Effector memory CD8-positive, alpha-beta T cell (primary cell): ENCODE results near the gene KRT13.

Experiments used
- ATAC-seq: fragments of 150-1000 bp; cut with Tn5 transposase; replicated peaks from 2 replicates; pipeline ENCODE4 v1.10.0; 2021; ENCODE audit warnings: mild to moderate bottlenecking, moderate library complexity
- DNase-seq, 3 experiments: peaks; one replicate each; pipeline ENCODE4 v3.0.0; 2021
- H3K27ac Mint-ChIP-seq, 2 donors: one replicate each; pipeline ENCODE4 v1.8.0; 2022; ENCODE audit warnings: mild to moderate bottlenecking in 2 of 2, mixed read lengths in 2 of 2, moderate library complexity in 2 of 2
- H3K27me3 Mint-ChIP-seq, 2 donors: one replicate each; pipeline ENCODE4 v1.8.0; 2022; ENCODE audit warnings: mixed read lengths in 2 of 2
- H3K36me3 Mint-ChIP-seq: one replicate; pipeline ENCODE4 v1.8.0; 2022; ENCODE audit warnings: mild to moderate bottlenecking, moderate library complexity, mixed read lengths; ENCODE audit not compliant: insufficient read depth
- H3K4me1 Mint-ChIP-seq, 2 donors: one replicate each; pipeline ENCODE4 v1.8.0; 2022; ENCODE audit warnings: low read depth in 2 of 2, mixed read lengths in 2 of 2
- H3K4me3 Mint-ChIP-seq, 2 donors: one replicate each; pipeline ENCODE4 v1.8.0; 2022; ENCODE audit warnings: mild to moderate bottlenecking in 2 of 2, mixed read lengths in 2 of 2, moderate library complexity in 2 of 2
- H3K9me3 Mint-ChIP-seq, 2 donors: one replicate each; pipeline ENCODE4 v1.8.0; 2022; ENCODE audit warnings: mixed read lengths in 2 of 2

Gene KRT13

DNA sequence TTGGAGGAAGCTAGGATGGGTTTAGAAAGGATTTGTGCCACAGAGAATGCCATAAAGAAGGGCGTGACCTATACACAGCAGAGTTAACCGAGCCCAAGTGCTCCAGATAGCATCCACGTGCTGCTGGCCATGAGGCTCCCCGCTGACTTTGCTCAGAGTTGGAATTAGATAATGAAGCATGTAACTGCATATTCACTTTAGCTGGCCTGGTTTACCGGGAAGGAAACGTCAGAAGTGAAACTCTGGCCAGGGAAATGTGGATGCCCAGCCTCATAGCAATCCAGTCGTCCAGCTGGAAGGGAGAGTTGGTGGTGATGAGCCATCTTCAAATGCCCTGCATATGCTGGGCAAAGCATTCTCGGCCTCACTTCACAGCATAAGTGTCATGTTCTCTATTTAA lies 30.5 kb downstream of the KRT13 start:
- H3K27ac Mint-ChIP-seq = peak overlapping the region in 1 of 2 donors; percentile 16
- H3K9me3 Mint-ChIP-seq = no peaks in the 10 kb centered on the region
- peaks cover 0 to 12% of the 10 kb centered on the region in 2 donors for H3K27me3 Mint-ChIP-seq
- H3K4me3 Mint-ChIP-seq = no peak overlapping the region
- no peaks in the 10 kb centered on the region for H3K4me1 Mint-ChIP-seq
- H3K36me3 Mint-ChIP-seq = no peaks in the 10 kb centered on the region
- DNase-seq (no peak), ATAC-seq (no peak)

DNA sequence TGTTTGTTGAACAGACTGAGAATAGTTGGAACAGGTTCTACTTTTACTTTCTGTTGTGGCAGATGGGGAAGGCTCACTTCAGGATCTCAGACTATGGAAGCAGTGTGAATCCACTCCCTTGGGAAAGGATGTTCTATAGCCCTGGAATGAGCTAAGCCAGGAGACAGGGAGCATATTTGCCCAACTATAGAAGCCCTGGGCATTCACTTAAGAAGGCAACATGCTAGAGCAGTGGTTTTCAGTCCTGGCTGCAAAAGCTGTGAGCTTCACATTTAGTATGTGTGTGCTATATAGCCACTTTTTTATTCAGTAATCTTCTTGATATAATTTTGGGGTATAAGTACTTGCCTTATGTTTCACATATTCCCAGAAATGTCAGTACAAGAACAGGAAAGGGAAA lies 37.1 kb downstream of the KRT13 start:
- Mint-ChIP-seq H3K27me3 (peaks cover 34 to 36% of the 10 kb centered on the region in 2 donors), H3K4me3 (no peak overlapping the region), H3K4me1 (no peaks in the 10 kb centered on the region), H3K9me3 (no peaks in the 10 kb centered on the region), H3K36me3 (no peaks in the 10 kb centered on the region), H3K27ac (no peak overlapping the region)
- DNase-seq = no peak
- no peak for ATAC-seq

DNA sequence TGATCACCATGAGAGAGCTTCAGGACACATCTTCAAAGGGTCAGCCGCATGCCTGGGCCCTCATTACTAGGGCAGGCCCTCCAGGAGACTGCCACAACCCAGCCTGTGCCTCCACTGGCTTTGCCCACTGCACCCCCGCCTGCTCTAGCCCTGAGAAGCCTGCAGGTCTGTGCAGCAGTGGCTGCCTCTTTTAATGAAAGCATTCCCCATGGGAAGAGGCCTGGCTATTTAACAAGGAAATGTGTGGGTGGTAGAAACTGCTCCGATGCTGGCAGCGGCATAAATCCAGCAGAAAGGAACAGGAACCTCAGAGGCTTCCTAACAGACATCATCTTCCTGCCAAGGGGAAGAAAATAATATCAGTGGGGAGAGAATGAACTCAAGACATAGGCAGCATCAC lies 37.9 kb downstream of the KRT13 start:
- ATAC-seq = no peak
- no peak overlapping the region for H3K4me3 Mint-ChIP-seq

DNA sequence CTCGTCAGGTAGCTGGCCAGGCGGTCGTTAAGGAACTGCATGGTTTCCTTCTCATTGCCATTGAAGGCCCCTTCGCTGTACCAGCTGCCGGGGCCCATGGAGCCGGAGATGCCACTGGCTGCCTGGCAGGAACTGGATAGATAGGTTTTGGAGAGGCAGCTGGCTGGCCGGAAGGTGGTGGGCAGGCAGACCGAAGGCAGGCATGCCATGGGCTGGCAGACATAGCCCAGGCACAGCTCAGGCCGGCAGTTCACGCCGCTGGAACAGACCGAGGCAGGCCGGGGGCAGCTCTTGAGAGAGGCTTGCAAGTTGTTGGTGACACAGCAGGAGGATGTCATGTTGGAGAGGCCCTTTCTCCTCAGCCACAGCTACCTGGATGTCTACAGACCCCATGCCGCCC lies 38.4 kb downstream of the KRT13 start, which contains the start of gene KRT32:
Gene KRT32 (minus strand): TSS at position 399 of the 400 bp plus-strand sequence. CDS start 61 bp downstream, at position 338.
- no peaks in the 10 kb centered on the region for H3K36me3 Mint-ChIP-seq
- no peak for ATAC-seq
- H3K4me3 Mint-ChIP-seq = no peak within 1 kb of the TSS
- peaks cover 34 to 50% of the 10 kb centered on the region in 2 donors for H3K27me3 Mint-ChIP-seq
- H3K9me3 Mint-ChIP-seq = no peaks in the 10 kb centered on the region
- H3K27ac Mint-ChIP-seq = no peak within 1 kb of the TSS
- DNase-seq = no peak
- no peaks in the 10 kb centered on the region for H3K4me1 Mint-ChIP-seq

More for the DNA sequence above, 37.9 kb downstream of the KRT13 start:
- DNase-seq = no peak
- Mint-ChIP-seq H3K27ac (no peak overlapping the region), H3K36me3 (no peaks in the 10 kb centered on the region), H3K27me3 (peaks cover 29 to 44% of the 10 kb centered on the region in 2 donors), H3K9me3 (no peaks in the 10 kb centered on the region), H3K4me1 (no peaks in the 10 kb centered on the region)

DNA sequence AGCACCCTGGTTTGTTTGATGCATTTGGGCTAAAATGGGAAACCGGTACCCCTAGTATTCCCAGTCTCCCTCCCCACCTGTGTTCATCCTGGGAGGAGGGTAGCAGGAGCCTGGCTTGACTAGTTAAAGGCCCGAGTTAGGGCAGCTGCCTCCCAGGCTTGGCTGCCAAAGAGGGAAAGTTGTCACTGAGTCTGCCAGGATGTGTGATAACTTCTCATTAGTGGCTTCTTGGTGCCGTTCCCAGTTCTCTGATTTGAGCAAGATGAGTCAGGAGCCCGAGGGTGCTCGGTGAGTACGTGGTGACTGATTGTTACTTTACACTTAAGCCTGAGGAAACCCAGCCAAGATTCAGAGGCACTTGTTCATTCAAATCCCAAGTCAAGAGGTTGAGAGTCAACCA lies 40.7 kb downstream of the KRT13 start:
- no peak overlapping the region for H3K4me3 Mint-ChIP-seq

DNA sequence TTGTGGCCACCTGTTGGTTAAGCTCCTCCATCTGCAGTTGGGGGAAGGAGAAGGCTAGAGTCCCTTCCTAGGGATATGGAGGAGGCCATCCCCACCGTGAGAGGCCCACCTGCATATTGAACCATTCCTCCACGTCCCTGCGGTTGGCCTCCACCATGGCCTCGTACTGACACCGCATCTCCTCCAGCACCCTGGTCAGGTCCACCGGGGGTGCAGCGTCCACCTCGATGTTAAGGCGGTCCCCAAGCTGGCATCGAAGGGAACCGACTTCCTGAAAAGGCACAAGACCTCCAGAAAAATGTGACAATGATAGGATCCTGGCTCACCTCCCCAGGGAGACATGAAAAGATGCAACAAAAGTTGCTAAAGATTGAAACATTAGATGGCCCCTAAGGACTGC lies 41.2 kb downstream of the KRT13 start:
- no peak for ATAC-seq
- Mint-ChIP-seq H3K4me3 (no peak overlapping the region), H3K27ac (no peak overlapping the region), H3K9me3 (no peaks in the 10 kb centered on the region), H3K4me1 (no peaks in the 10 kb centered on the region), H3K27me3 (peaks cover 32 to 73% of the 10 kb centered on the region in 2 donors), H3K36me3 (no peaks in the 10 kb centered on the region)
- no peak for DNase-seq

More for the DNA sequence above, 40.7 kb downstream of the KRT13 start:
- Mint-ChIP-seq H3K27me3 (peaks cover 29 to 71% of the 10 kb centered on the region in 2 donors), H3K4me1 (no peaks in the 10 kb centered on the region), H3K36me3 (no peaks in the 10 kb centered on the region), H3K9me3 (no peaks in the 10 kb centered on the region), H3K27ac (no peak overlapping the region)
- DNase-seq (no peak), ATAC-seq (no peak)

DNA sequence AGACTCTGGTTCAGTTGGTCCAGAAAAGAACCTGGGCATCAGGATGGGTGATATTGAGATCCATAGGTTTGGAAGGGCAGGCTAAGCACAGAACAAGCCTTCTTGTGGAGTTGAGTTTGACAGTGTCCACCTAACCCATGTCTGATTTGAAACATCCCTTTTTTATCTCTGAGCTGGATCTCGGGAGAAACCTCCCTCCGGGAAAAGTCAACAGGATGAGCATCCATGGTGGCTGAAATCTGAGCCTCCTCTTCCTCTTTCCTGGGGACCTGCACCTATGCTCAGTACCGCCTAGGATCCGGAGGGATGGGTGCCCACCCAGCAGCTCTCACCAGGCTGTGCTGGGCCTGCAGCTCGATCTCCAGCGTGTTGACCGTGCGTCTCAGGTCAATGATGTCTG lies 41.7 kb downstream of the KRT13 start:
- Mint-ChIP-seq H3K4me3 (no peak overlapping the region), H3K4me1 (no peaks in the 10 kb centered on the region), H3K36me3 (no peaks in the 10 kb centered on the region), H3K27me3 (peaks cover 32 to 75% of the 10 kb centered on the region in 2 donors), H3K9me3 (no peaks in the 10 kb centered on the region), H3K27ac (no peak overlapping the region)
- ATAC-seq = no peak
- DNase-seq = no peak

DNA sequence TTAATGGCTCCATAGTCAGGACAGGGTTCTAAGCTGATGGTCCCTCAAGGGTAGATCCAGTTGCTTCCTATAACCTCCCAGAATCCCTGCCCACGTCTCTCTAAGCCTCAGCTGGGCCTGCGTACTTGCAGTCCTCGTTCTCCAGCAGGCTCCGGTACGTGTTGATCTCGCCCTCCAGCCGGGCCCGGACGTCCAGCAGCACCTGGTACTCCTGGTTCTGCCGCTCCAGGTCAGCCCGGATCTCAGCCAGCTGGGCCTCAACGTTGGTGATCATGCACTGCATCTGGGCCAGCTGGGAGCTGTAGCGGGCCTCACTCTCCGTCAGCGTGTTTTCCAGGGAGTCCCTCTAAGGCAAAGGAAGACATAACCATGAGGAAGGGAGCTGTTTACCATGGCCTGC lies 42.7 kb downstream of the KRT13 start:
- Mint-ChIP-seq H3K4me1 (no peaks in the 10 kb centered on the region), H3K27ac (no peak overlapping the region), H3K4me3 (no peak overlapping the region), H3K27me3 (peaks cover 22 to 79% of the 10 kb centered on the region in 2 donors), H3K9me3 (no peaks in the 10 kb centered on the region), H3K36me3 (no peaks in the 10 kb centered on the region)
- ATAC-seq (no peak), DNase-seq (no peak)

DNA sequence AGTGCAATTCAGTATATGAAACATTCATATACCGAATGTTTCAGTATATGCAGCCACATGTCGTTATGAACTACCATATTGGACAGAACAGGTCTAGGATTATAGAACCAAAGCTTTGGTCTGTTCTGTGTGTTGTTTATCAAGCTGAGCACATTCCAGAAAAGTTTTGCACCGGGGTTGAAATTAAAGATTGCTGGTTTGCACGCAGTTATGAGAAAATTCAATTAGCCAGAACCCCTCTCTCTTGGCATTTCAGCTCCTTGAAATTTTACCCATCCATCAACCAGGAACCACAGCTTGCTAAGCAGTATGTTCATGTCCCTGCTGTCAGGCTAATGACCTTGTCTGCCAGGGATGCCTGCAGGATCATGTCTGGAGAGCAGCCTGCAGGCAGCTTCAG lies 47.7 kb downstream of the KRT13 start:
- H3K36me3 Mint-ChIP-seq = no peaks in the 10 kb centered on the region
- no peak overlapping the region for H3K4me3 Mint-ChIP-seq
- H3K9me3 Mint-ChIP-seq = no peaks in the 10 kb centered on the region
- H3K27ac Mint-ChIP-seq = no peak overlapping the region
- no peaks in the 10 kb centered on the region for H3K4me1 Mint-ChIP-seq
- peaks cover 10 to 48% of the 10 kb centered on the region in 2 donors for H3K27me3 Mint-ChIP-seq
- DNase-seq (no peak), ATAC-seq (no peak)

DNA sequence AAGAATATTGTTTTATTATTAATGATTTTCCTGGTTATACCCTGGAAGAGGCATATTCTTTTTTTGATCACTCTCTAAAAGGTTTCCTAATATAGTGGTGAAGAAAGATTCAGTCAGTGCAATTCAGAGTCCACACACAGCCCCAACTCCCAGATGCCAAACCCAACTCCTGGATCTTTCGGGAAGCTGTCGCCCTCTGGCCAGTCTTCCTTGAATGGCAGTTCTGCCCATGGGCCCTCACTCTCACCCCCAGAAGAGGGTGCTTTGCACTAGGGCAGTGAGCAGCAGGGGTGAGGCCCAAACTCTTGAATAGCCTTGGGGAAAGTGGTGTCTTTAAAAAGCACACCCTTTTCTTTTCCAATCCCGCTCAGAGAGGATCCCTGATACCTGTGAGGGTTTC lies 49.2 kb downstream of the KRT13 start:
- Mint-ChIP-seq H3K4me1 (no peaks in the 10 kb centered on the region), H3K27me3 (peaks cover 10 to 50% of the 10 kb centered on the region in 2 donors), H3K9me3 (no peaks in the 10 kb centered on the region), H3K4me3 (no peak overlapping the region), H3K27ac (no peak overlapping the region), H3K36me3 (no peaks in the 10 kb centered on the region)
- no peak for DNase-seq
- ATAC-seq = no peak

DNA sequence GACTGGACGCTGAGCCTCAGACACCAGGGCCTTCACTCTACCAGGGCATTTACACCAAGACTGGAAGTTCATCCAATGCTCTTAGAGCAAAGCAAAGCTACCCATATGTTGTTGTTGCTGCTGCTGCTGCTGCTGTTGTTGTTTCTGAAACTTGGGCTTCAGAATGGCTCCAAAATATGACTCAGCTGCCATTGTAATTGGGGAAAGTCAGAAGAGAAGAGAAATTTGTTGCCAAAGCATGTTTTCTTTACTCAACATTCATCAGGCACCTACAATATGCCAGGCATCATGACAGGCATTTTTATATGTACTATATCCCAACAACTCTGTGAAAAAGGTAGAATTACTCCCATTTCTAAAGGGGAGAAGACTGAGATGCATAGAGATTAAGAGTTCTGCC lies 50.2 kb downstream of the KRT13 start:
- Mint-ChIP-seq H3K9me3 (no peaks in the 10 kb centered on the region), H3K27ac (no peak overlapping the region), H3K4me3 (no peak overlapping the region), H3K27me3 (peaks cover 14 to 50% of the 10 kb centered on the region in 2 donors), H3K4me1 (no peaks in the 10 kb centered on the region), H3K36me3 (no peaks in the 10 kb centered on the region)
- no peak for ATAC-seq
- DNase-seq = no peak

DNA sequence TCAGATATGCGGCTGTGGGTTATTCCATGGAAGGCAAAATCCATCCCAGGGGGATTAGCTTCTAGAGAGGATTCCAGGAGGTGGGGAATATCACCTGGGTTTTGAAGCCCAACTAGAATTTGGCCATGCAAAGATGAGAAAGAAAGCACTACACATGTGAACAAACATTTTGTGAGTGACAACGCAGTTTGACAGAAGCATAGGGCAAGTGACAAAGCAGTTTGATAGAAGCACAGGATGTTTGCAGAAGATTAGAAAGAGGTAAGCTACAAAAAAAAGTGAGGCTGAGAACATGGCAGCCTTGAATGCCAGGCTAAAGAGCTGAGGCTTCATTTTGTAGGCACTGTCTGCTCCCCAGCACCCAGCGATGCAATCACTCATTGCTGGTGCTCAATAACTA lies 52.3 kb downstream of the KRT13 start:
- no peaks in the 10 kb centered on the region for H3K4me1 Mint-ChIP-seq
- DNase-seq (no peak), ATAC-seq (no peak)
- H3K27ac Mint-ChIP-seq = no peak overlapping the region
- H3K9me3 Mint-ChIP-seq = no peaks in the 10 kb centered on the region
- H3K36me3 Mint-ChIP-seq = peaks cover 4% of the 10 kb centered on the region
- peaks cover 18 to 52% of the 10 kb centered on the region in 2 donors for H3K27me3 Mint-ChIP-seq
- no peak overlapping the region for H3K4me3 Mint-ChIP-seq

DNA sequence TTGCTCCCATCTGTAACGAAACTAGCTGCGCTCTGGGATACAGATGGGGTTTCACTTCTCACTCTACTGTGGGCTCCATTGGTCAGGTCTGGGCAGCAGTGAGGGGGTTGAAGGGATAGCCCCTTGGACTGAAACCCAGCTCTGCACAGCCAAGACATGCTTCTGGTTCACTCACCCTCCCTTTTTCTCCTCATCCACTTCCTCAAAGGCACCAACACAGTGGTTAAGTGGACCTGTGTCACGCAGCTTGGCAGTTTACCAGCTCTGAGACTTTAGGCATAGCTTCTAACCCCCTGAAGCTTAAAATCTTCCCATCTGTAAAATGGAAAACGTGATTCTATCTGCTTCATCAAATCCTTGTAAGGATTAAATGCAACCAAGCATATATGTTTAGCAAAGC lies 53.1 kb downstream of the KRT13 start:
- H3K27me3 Mint-ChIP-seq = peaks cover 18 to 50% of the 10 kb centered on the region in 2 donors
- H3K27ac Mint-ChIP-seq = no peak overlapping the region
- no peaks in the 10 kb centered on the region for H3K9me3 Mint-ChIP-seq
- peaks cover 4% of the 10 kb centered on the region for H3K36me3 Mint-ChIP-seq
- no peaks in the 10 kb centered on the region for H3K4me1 Mint-ChIP-seq
- H3K4me3 Mint-ChIP-seq = no peak overlapping the region
- no peak for DNase-seq
- ATAC-seq = no peak

DNA sequence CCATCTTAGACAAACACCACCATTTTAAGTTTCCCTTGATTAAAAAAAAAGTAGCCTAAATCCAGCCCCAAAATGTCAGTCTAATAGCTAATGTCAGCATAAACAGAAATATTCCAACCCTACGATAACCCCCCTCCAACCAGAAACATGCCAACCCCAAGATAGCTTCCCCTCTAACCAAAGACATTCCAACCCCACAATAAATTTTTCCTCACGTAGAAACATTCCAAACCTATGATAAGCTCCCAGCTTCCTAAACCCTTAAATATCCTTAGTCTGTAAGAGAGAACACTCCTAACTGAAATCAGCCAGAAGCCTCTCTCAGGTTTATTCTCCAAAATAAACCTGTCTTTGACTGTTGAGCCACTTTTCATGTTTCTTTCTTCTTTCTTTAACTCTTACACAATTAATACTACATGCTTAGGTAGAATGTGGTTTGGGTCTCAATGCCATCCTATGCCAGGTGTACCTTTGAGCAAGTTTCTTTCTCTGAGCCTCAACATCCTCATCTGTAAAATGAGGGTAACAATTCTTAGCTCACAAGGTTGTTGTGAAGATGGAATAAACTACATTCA lies 54.2 kb downstream of the KRT13 start:
- no peak overlapping the region for H3K27ac Mint-ChIP-seq
- H3K36me3 Mint-ChIP-seq = peaks cover 4% of the 10 kb centered on the region
- ATAC-seq (no peak), DNase-seq (no peak)
- H3K9me3 Mint-ChIP-seq = no peaks in the 10 kb centered on the region
- H3K27me3 Mint-ChIP-seq = peaks cover 23 to 58% of the 10 kb centered on the region in 2 donors
- H3K4me1 Mint-ChIP-seq = no peaks in the 10 kb centered on the region
- H3K4me3 Mint-ChIP-seq = no peak overlapping the region
